CD14-positive monocyte (primary cell): ENCODE results near the gene ZFP1. TPM values are rescaled to one million over a fixed set of nuclear protein-coding genes. Genes with fewer than 3 reads are reported as not detected.

ENCODE experiments used
- DNase-seq, 3 donors: peaks; one replicate each; pipeline ENCODE4 v3.0.0-alpha.2; 2011 to 2022
- H2AFZ ChIP-seq: 2 replicates; pipeline ENCODE4 v1.6.0; 2012; ENCODE audit warnings: mild to moderate bottlenecking, low read depth, low read length, inconsistent platforms; ENCODE audit not compliant: insufficient read depth, poor library complexity, severe bottlenecking
- H3K27ac ChIP-seq, 2 donors: 1 replicate in 1 of 2; 2 replicates in 1 of 2; pipeline ENCODE4 v1.5.1; 2012 to 2013; ENCODE audit warnings: low read length in 2 of 2, control low read depth in 1 of 2, inconsistent platforms in 1 of 2, low read depth in 1 of 2, mild to moderate bottlenecking in 1 of 2
- H3K27me3 ChIP-seq, 2 donors: one replicate each; pipeline versions ENCODE4 v1.6.0 to v1.6.1; 2011 to 2013; ENCODE audit warnings: low read length in 2 of 2; ENCODE audit not compliant: control insufficient read depth in 2 of 2, insufficient read depth in 2 of 2
- H3K36me3 ChIP-seq, 2 donors: replicated peaks in 1 of 2; 1 replicate in 1 of 2; 2 replicates in 1 of 2; pipeline versions ENCODE4 v1.5.1 to v1.6.1; 2012 to 2013; ENCODE audit warnings: low read length in 2 of 2, control low read depth in 1 of 2, inconsistent platforms in 1 of 2, mild to moderate bottlenecking in 1 of 2; ENCODE audit not compliant: insufficient read depth in 2 of 2, control insufficient read depth in 1 of 2
- H3K4me1 ChIP-seq, 2 donors: 1 replicate in 1 of 2; 2 replicates in 1 of 2; pipeline versions ENCODE4 v1.5.1 to v1.6.1; 2012 to 2013; ENCODE audit warnings: low read length in 2 of 2, control low read depth in 1 of 2, inconsistent platforms in 1 of 2, mild to moderate bottlenecking in 1 of 2, moderate library complexity in 1 of 2; ENCODE audit not compliant: insufficient read depth in 2 of 2, control insufficient read depth in 1 of 2
- H3K4me2 ChIP-seq: replicated peaks from 2 replicates; pipeline ENCODE3; 2012; ENCODE audit warnings: low read length, moderate library complexity, mild to moderate bottlenecking; ENCODE audit not compliant: poor library complexity, severe bottlenecking; ENCODE audit errors: extremely low read depth
- H3K4me3 ChIP-seq, 3 experiments: fragments of 200-600 bp in 1 of 3; sonication (generic) in 1 of 3; replicated peaks in 1 of 3; 1 replicate in 2 of 3; 2 replicates in 1 of 3; pipeline ENCODE4 v1.5.1; 2011 to 2013; ENCODE audit warnings: low read length in 3 of 3, mild to moderate bottlenecking in 3 of 3, control low read depth in 2 of 3, low read depth in 2 of 3, inconsistent platforms in 1 of 3, moderate library complexity in 1 of 3
- H3K79me2 ChIP-seq: 2 replicates; pipeline ENCODE4 v1.6.0; 2012; ENCODE audit warnings: mild to moderate bottlenecking, control low read depth, inconsistent platforms, low read length, moderate library complexity; ENCODE audit not compliant: insufficient read depth
- H3K9ac ChIP-seq: 2 replicates; pipeline ENCODE4 v1.6.0; 2017; ENCODE audit warnings: low read length, mild to moderate bottlenecking; ENCODE audit not compliant: insufficient read depth, poor library complexity, severe bottlenecking
- H3K9me3 ChIP-seq, 2 donors: replicated peaks in 1 of 2; 1 replicate in 1 of 2; 2 replicates in 1 of 2; pipeline versions ENCODE4 v1.5.1 to v1.6.1; 2012 to 2013; ENCODE audit warnings: low read length in 2 of 2, control low read depth in 1 of 2; ENCODE audit not compliant: control insufficient read depth in 1 of 2, insufficient read depth in 1 of 2
- H4K20me1 ChIP-seq: 2 replicates; pipeline ENCODE4 v1.6.0; 2012; ENCODE audit warnings: mild to moderate bottlenecking, low read length, control low read depth, moderate library complexity; ENCODE audit not compliant: insufficient read depth
- H3K27ac Mint-ChIP-seq, 7 donors: one replicate each; pipeline ENCODE4 v1.8.0; 2020; ENCODE audit warnings: mild to moderate bottlenecking in 7 of 7, mixed read lengths in 7 of 7, moderate library complexity in 6 of 7, inconsistent platforms in 2 of 7
- H3K27me3 Mint-ChIP-seq, 3 donors: one replicate each; pipeline ENCODE4 v1.8.0; 2021 to 2022; ENCODE audit warnings: low read depth in 3 of 3, mild to moderate bottlenecking in 3 of 3, mixed read lengths in 3 of 3, moderate library complexity in 3 of 3, inconsistent platforms in 1 of 3
- H3K36me3 Mint-ChIP-seq, 2 donors: one replicate each; pipeline ENCODE4 v1.8.0; 2020; ENCODE audit warnings: mixed read lengths in 2 of 2, inconsistent platforms in 1 of 2, mild to moderate bottlenecking in 1 of 2
- H3K4me1 Mint-ChIP-seq: one replicate; pipeline ENCODE4 v1.8.0; 2020; ENCODE audit warnings: mild to moderate bottlenecking, mixed read lengths
- H3K4me3 Mint-ChIP-seq, 2 donors: one replicate each; pipeline ENCODE4 v1.8.0; 2020; ENCODE audit warnings: mild to moderate bottlenecking in 2 of 2, mixed read lengths in 2 of 2, moderate library complexity in 1 of 2
- H3K9me3 Mint-ChIP-seq, 7 donors: one replicate each; pipeline ENCODE4 v1.8.0; 2020 to 2022; ENCODE audit warnings: mixed read lengths in 7 of 7, mild to moderate bottlenecking in 6 of 7, moderate library complexity in 6 of 7, inconsistent platforms in 2 of 7
- WGBS: methylation state at CpG from one replicate; pipeline ENCODE4 v1.1.5; 2013; ENCODE audit warnings: missing lambda C conversion rate; ENCODE audit not compliant: insufficient coverage; 5-methylcytosine and 5-hydroxymethylcytosine counted together
- intact Hi-C, 2 donors: fragments of 100-400 bp; cut with micrococcal nuclease; formaldehyde crosslinking; loops; one replicate each; pipeline versions ENCODE4 v1.15.0 to v1.15.1; 2023
- polyA plus RNA-seq, 3 donors: library from polyadenylated mRNA; depleted of rRNA in 1 of 3; unstranded in 2 of 3; stranded (reverse) in 1 of 3; fragments of 300-500 nt in 2 of 3; fragments of >200 nt in 1 of 3; fragmentation: Illumina TruSeq in 2 of 3; gene quantifications; 1 replicate in 2 of 3; 2 replicates in 1 of 3; pipeline ENCODE4 v1.2.3, GENCODE V29; 2012 to 2021
- TF ChIP-seq, protein P1 (sequence below): fragments of 200-600 bp; IDR thresholded peaks from one replicate; pipeline ENCODE4 v1.8.0; 2022; ENCODE audit warnings: antibody characterized with exemption, mild to moderate bottlenecking

Gene ZFP1
- polyA plus RNA-seq, 3 donors = 1.8 to 4.0 (median 3.4) TPM

DNA sequence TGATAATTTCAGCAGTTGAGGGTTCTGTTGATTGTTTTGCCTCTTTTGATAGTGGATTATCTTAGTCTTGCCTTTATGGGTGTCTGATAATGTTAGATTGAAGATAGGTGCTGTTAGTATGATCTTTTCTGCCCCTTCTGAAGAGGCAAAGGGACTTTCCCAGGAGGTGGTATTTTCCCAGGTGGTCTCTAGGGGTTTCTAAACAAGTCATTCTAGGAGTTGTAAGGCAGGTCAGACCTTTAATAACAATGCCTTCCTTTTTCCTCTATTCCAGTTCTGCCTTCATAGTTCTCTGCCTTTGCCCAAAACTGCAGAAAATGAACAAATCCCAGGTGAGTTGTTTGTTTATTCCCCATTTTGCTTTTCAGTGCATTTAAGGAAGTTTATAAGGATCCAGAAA lies 4.3 kb downstream of the ZFP1 start:
- peaks cover 10 to 15% of the 10 kb centered on the region in 2 donors for H3K4me1 ChIP-seq
- H3K9me3 Mint-ChIP-seq = peaks cover 20 to 41% (median 30%) of the 10 kb centered on the region in 7 donors
- H3K9ac ChIP-seq = no peak overlapping the region
- peaks cover 10% of the 10 kb centered on the region for H3K4me1 Mint-ChIP-seq
- H3K36me3 Mint-ChIP-seq = peaks cover 21 to 38% of the 10 kb centered on the region in 2 donors
- no peak overlapping the region for H3K4me2 ChIP-seq
- no peak overlapping the region for H3K27ac Mint-ChIP-seq
- no peaks in the 10 kb centered on the region for H3K27me3 ChIP-seq
- intact Hi-C loops = no loop called here
- H2AFZ ChIP-seq = no peak overlapping the region
- DNase-seq = no peak
- no peaks in the 10 kb centered on the region for H4K20me1 ChIP-seq
- peaks cover 17 to 23% of the 10 kb centered on the region in 2 donors for H3K9me3 ChIP-seq
- H3K4me3 ChIP-seq = no peak overlapping the region
- H3K36me3 ChIP-seq = peaks cover 5 to 37% of the 10 kb centered on the region in 2 donors
- H3K4me3 Mint-ChIP-seq = no peak overlapping the region
- no peaks in the 10 kb centered on the region for H3K79me2 ChIP-seq
- no peak overlapping the region for H3K27ac ChIP-seq
- H3K27me3 Mint-ChIP-seq = peaks cover 0 to 2% (median 0%) of the 10 kb centered on the region in 3 donors
- TF ChIP-seq, protein P1, sequence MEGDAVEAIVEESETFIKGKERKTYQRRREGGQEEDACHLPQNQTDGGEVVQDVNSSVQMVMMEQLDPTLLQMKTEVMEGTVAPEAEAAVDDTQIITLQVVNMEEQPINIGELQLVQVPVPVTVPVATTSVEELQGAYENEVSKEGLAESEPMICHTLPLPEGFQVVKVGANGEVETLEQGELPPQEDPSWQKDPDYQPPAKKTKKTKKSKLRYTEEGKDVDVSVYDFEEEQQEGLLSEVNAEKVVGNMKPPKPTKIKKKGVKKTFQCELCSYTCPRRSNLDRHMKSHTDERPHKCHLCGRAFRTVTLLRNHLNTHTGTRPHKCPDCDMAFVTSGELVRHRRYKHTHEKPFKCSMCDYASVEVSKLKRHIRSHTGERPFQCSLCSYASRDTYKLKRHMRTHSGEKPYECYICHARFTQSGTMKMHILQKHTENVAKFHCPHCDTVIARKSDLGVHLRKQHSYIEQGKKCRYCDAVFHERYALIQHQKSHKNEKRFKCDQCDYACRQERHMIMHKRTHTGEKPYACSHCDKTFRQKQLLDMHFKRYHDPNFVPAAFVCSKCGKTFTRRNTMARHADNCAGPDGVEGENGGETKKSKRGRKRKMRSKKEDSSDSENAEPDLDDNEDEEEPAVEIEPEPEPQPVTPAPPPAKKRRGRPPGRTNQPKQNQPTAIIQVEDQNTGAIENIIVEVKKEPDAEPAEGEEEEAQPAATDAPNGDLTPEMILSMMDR = no peak

DNA sequence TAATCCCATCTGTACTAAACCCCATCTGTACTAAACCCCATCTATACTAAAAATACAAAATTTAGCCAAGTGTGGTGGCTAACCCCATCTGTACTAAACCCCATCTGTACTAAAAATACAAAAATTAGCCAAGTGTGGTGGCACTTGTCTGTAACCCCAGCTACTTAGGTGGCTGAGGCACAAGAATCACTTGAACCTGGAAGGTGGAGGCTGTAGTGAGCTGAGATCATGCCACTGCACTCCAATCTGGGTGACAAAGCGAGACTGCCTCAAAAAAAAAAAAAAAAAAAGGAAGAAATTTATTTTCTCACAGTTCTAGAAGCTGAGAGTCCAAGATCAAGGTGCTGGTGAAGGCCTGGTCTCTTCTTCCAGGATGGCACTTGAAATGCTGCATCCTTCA lies 12.1 kb downstream of the ZFP1 start:
- H3K36me3 ChIP-seq = peaks cover 3 to 36% of the 10 kb centered on the region in 2 donors
- H3K27ac Mint-ChIP-seq = no peak overlapping the region
- intact Hi-C loops = no loop called here
- no peak overlapping the region for H2AFZ ChIP-seq
- H3K9me3 ChIP-seq = peaks cover 20 to 47% of the 10 kb centered on the region in 2 donors
- H3K9ac ChIP-seq = no peak overlapping the region
- peaks cover 22 to 63% (median 49%) of the 10 kb centered on the region in 7 donors for H3K9me3 Mint-ChIP-seq
- H3K36me3 Mint-ChIP-seq = peaks cover 41 to 64% of the 10 kb centered on the region in 2 donors
- no peaks in the 10 kb centered on the region for H4K20me1 ChIP-seq
- WGBS = no CpG with 5 or more reads among the region's 1 CpG
- peaks cover 2% of the 10 kb centered on the region for H3K4me1 Mint-ChIP-seq
- TF ChIP-seq, protein P1 = no peak
- no peaks in the 10 kb centered on the region for H3K79me2 ChIP-seq
- H3K27me3 ChIP-seq = no peaks in the 10 kb centered on the region
- no peak overlapping the region for H3K4me3 ChIP-seq
- peaks cover 0 to 3% (median 0%) of the 10 kb centered on the region in 3 donors for H3K27me3 Mint-ChIP-seq
- no peaks in the 10 kb centered on the region for H3K4me1 ChIP-seq
- DNase-seq = no peak
- H3K27ac ChIP-seq = no peak overlapping the region
- no peak overlapping the region for H3K4me3 Mint-ChIP-seq
- no peak overlapping the region for H3K4me2 ChIP-seq
